D721Med (cell line): Measurements from ENCODE around the gene PPIP5K2.
A peak's percentile ranks its signal among the peaks of the same experiment; 100 is the strongest.
"Not testable (repeated sequence)": the region's sequence is repeated elsewhere in the genome, so short reads cannot be mapped to it uniquely, and the experiment has no call there.

Source experiments
- DNase-seq: peaks from one replicate; pipeline ENCODE4 v3.0.0; 2011; ENCODE audit warnings: low spot score; ENCODE audit not compliant: insufficient read length
- FAIRE-seq: peaks from 2 replicates; lab custom pipeline; 2011; peaks lifted over from hg19 to GRCh38; lab: Jason Lieb, UNC
- CTCF ChIP-seq: IDR thresholded peaks from 2 replicates; pipeline ENCODE4 v1.5.1; 2012; ENCODE audit warnings: mild to moderate bottlenecking, control low read depth; ENCODE audit not compliant: insufficient read depth; ENCODE audit errors: missing control alignments

The PPIP5K2 gene

GRCh38 chr5:103135461-103135860 lies 15.4 kb downstream of the PPIP5K2 start:
- DNase-seq (no peak), FAIRE-seq (no peak)
- no peak for TF ChIP-seq CTCF

DNA sequence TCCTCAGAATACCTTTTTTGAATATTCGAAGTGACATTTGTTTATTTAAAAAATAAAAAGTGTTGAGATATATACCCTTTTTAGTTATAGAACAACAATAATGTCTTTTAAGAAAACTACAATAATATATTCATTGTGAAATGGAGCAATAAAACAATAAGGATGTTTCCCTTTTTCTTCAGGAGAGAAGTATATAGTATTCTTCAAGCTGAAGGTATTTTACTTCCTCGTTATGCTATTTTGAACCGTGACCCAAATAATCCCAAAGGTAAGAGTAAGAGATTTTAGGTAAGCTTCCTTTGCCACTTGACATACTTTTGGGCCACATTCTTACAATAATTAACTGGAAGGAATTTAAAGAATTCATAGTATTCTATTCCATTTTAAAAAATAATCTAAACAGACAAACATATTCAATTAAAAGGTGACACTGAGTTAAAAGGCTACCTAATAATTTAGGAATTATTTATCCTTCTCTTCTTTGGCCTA lies 18.1 kb downstream of the PPIP5K2 start:
- FAIRE-seq (no peak), DNase-seq (no peak)
- no peak for TF ChIP-seq CTCF

DNA sequence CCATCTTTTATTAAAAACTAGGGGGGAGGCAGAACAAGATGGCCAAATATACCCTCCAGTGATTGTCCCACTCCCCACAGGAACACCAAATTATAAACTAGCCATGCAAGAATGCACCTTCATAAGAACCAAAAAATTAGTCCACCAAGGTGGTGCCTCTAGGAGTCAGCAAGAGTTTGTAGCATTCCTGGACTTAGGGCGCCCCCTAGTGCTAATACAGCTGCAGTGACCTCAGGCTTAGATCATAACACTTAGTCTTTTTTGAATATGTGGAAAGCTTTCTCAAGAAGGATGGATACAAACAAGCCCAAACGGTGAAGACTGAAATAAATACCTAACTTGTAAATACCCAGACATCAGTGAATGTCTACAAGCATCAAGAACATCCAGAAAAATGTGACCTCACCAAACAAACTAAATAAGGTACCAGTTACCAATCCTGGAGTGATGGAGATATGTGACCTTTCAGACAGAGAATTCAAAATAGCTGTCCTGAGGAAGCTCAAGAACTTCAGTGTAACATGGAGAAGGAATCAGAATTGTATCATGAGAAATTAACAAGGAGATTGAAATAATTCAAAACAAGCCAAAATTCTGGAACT lies 19.3 kb downstream of the PPIP5K2 start:
- DNase-seq (peak; percentile 36), FAIRE-seq (peak; percentile 73)
- TF ChIP-seq CTCF = peak; percentile 96

DNA sequence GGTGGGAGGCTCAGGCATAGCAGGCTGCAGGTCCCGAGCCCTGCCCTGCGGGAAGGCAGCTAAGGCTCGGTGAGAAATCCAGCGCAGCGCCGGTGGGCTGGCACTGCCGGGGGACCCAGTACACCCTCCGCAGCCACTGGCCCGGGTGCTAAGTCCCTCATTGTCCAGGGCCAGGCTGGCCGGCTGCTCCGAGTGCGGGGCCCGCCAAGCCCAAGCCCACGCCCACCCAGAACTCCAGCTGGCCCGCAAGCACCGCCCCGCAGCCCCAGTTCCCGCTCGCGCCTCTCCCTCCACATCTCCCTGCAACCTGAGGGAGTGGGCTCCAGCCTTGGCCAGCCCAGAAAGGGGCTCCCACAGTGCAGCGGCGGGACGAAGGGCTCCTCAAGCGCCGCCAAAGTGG lies 22.0 kb downstream of the PPIP5K2 start:
- not testable (repeated sequence) for DNase-seq, FAIRE-seq

GRCh38 chr5:103145196-103145595 lies 25.1 kb downstream of the PPIP5K2 start:
- DNase-seq = no peak
- TF ChIP-seq CTCF = no peak
- no peak for FAIRE-seq

- no peak for DNase-seq
- TF ChIP-seq CTCF = no peak
- FAIRE-seq = no peak
Observed at GRCh38 chr5:103148213-103148612, 28.1 kb downstream of the PPIP5K2 start.

DNA sequence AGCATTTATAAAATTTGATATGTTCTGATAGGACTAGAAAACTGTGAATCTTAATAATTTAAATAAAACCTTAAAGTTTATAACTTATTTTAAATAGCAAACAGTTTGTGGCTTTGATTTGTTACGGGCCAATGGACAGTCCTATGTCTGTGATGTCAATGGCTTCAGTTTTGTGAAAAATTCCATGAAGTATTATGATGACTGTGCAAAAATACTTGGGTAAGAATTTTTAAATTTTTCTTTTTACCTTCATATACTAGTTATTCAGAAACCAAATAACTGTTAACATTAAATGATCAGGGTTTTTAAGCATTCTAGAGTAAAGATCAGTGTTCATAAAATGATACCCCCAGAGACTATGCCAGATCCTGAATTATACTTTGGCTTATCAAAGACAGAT lies 31.1 kb downstream of the PPIP5K2 start:
- TF ChIP-seq CTCF = no peak
- FAIRE-seq (no peak), DNase-seq (no peak)

DNA sequence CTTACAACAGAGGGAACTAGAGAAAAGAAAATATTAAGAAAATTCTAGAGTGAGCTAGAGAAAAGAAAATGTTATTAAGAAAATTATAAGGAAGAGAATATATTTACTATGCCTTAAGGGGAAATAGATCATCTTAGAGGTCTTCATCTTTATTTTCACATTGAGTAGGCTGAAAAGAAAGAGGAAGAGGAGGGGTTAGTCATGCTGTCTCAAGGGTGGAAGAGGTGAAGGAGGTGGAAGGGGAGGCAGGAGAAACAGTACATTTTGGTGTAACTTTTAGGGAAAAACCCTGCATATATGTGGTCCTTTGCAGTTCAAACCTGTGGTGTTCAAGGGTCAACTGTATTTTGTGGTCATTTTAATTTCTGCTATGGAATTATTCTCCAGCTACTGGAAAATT lies 46.6 kb downstream of the PPIP5K2 start:
- TF ChIP-seq CTCF = no peak
- DNase-seq (no peak), FAIRE-seq (no peak)
